ENCODE data around the gene CGNL1. TPM values are rescaled to one million over a fixed set of nuclear protein-coding genes. Genes with fewer than 3 reads are reported as not detected.
A peak's percentile ranks its signal among the peaks of the same experiment; 100 is the strongest.

CGNL1 gene
- total RNA-seq, 2 donors from 2014 or later = 16.8 to 26.0 TPM

- DNase-seq (no peak), ATAC-seq (no peak)
- intact Hi-C loops (cut with DNase I) = no loop called here
These were observed 32.0 kb upstream of the CGNL1 start for GRCh38 chr15:57344282-57344681.

GRCh38 chr15:57345584-57345983 is 30.7 kb upstream of the CGNL1 start:
- intact Hi-C loops (cut with DNase I) = no loop called here
- DNase-seq (no peak), ATAC-seq (no peak)

- no peak for ATAC-seq
- DNase-seq = no peak
- intact Hi-C loops (cut with DNase I) = no loop called here
These were observed 28.2 kb upstream of the CGNL1 start for GRCh38 chr15:57348081-57348480.

GRCh38 chr15:57352535-57353316 is 23.6 kb upstream of the CGNL1 start:
- DNase-seq (no peak), ATAC-seq (no peak)
- intact Hi-C loops (cut with DNase I) = no loop called here

GRCh38 chr15:57353317-57353804 is 22.9 kb upstream of the CGNL1 start:
- DNase-seq = no peak
- intact Hi-C loops (cut with DNase I) = no loop called here
- ATAC-seq = no peak

- ATAC-seq = no peak
- intact Hi-C loops (cut with DNase I) = no loop called here
These were observed 21.7 kb upstream of the CGNL1 start for GRCh38 chr15:57354436-57355123.

GRCh38 chr15:57355259-57355658 is 21.0 kb upstream of the CGNL1 start:
- ATAC-seq (no peak), DNase-seq (no peak)
- intact Hi-C loops (cut with DNase I) = no loop called here

More at GRCh38 chr15:57354436-57355123, 21.7 kb upstream of the CGNL1 start:
- no peak for DNase-seq

- intact Hi-C loops (cut with DNase I) = no loop called here
- ATAC-seq = no peak
- DNase-seq = no peak
These were observed 20.1 kb upstream of the CGNL1 start for GRCh38 chr15:57356178-57356577.

- no peak for DNase-seq
- intact Hi-C loops (cut with DNase I) = no loop called here
These were observed 19.7 kb upstream of the CGNL1 start for GRCh38 chr15:57356636-57357035.

GRCh38 chr15:57357799-57358198 is 18.5 kb upstream of the CGNL1 start:
- intact Hi-C loops (cut with DNase I) = no loop called here
- ATAC-seq (no peak), DNase-seq (no peak)

More at GRCh38 chr15:57356636-57357035, 19.7 kb upstream of the CGNL1 start:
- ATAC-seq = no peak

- DNase-seq (no peak), ATAC-seq (no peak)
- intact Hi-C loops (cut with DNase I) = no loop called here
These were observed 17.7 kb upstream of the CGNL1 start for GRCh38 chr15:57358571-57358970.

- intact Hi-C loops (cut with DNase I) = no loop called here
- ATAC-seq (no peak), DNase-seq (no peak)
These were observed 12.6 kb upstream of the CGNL1 start for GRCh38 chr15:57363661-57364060.

GRCh38 chr15:57364282-57365007 is 11.9 kb upstream of the CGNL1 start:
- ATAC-seq (peak in 1 of 2 donors; percentile 39), DNase-seq (no peak)
- intact Hi-C loops (cut with DNase I) = no loop called here

- ATAC-seq = no peak
- intact Hi-C loops (cut with DNase I) = no loop called here
- no peak for DNase-seq
These were observed 8.7 kb upstream of the CGNL1 start for GRCh38 chr15:57367556-57367955.

GRCh38 chr15:57370929-57371328 is 5.4 kb upstream of the CGNL1 start:
- ATAC-seq (no peak), DNase-seq (no peak)
- intact Hi-C loops (cut with DNase I) = no loop called here

GRCh38 chr15:57373251-57373881 is 2.9 kb upstream of the CGNL1 start:
- ATAC-seq (no peak), DNase-seq (no peak)
- intact Hi-C loops (cut with DNase I) = no loop called here

GRCh38 chr15:57373882-57374276 is 2.4 kb upstream of the CGNL1 start:
- no peak for ATAC-seq
- intact Hi-C loops (cut with DNase I) = no loop called here

GRCh38 chr15:57376696-57377477 is 582 bp downstream of the CGNL1 start:
- intact Hi-C loops (cut with DNase I) = no loop called here
- ATAC-seq = peak; percentile 58 to 65
- DNase-seq = peak; percentile 36

More at GRCh38 chr15:57373882-57374276, 2.4 kb upstream of the CGNL1 start:
- no peak for DNase-seq

GRCh38 chr15:57377478-57377847 is 1.2 kb downstream of the CGNL1 start:
- no peak for DNase-seq
- intact Hi-C loops (cut with DNase I) = no loop called here
- peak in 1 of 2 donors; percentile 27 for ATAC-seq

All from left cardiac atrium (tissue), 4 donors.